ENCODE data around the gene RWDD4.

RWDD4 gene

DNA sequence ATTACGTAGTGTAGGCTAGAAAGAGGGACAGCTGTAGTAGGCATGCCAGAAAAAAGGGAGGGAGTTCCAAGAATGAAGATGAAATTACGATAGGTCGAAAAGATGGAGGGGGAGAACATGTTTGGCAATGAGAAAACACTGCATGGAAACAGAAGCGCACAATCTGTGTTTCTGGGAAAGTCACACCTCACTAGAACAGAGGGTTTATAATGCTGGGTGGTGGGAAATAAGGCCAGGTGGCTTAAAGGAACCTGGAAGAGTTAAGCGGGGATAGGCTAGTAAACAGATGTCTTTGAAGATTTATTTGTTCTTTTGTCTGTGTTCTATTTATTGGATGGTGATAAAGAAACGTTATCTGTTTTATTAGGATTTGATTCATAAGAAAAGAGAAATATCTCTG, 29.2 kb upstream of the RWDD4 start:
- no peak overlapping the region for H3K4me3 ChIP-seq (ENCODE audit: low read depth, low read length)
- TF ChIP-seq, protein P1, sequence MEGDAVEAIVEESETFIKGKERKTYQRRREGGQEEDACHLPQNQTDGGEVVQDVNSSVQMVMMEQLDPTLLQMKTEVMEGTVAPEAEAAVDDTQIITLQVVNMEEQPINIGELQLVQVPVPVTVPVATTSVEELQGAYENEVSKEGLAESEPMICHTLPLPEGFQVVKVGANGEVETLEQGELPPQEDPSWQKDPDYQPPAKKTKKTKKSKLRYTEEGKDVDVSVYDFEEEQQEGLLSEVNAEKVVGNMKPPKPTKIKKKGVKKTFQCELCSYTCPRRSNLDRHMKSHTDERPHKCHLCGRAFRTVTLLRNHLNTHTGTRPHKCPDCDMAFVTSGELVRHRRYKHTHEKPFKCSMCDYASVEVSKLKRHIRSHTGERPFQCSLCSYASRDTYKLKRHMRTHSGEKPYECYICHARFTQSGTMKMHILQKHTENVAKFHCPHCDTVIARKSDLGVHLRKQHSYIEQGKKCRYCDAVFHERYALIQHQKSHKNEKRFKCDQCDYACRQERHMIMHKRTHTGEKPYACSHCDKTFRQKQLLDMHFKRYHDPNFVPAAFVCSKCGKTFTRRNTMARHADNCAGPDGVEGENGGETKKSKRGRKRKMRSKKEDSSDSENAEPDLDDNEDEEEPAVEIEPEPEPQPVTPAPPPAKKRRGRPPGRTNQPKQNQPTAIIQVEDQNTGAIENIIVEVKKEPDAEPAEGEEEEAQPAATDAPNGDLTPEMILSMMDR (IDR thresholded peaks at IDR 0.05; ENCODE audit: insufficient read depth, low read length, missing control alignments), result no peak
- DNase-seq (ENCODE audit: low read depth, low spot score), result no peak
- ChIA-PET CTCF (no interaction called here), POLR2A (no interaction called here)

DNA sequence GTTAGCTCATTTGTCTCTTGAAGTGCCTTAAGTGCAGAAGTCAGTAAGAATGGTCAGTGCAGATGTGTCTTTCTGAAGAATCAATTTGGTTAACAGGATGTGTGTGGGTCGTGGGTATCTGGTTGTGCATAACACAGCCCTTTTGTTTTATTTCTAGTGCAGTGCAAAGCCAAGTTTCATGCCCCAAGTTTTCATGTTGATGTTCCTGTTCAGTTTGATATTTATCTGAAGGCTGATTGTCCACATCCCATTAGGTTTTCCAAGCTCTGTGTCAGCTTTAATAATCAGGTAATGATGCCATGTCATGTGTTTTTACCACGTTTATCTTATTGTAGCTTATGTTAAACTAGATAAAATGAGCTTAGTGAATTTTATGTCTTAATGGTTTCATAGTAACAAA, 27.5 kb upstream of the RWDD4 start:
- no peak for DNase-seq (ENCODE audit: low read depth, low spot score)
- ChIA-PET POLR2A (interaction anchor here (0.6 kb wide), 1 partner anchor 183 kb away, joined by 3 read pairs; no protein-coding TSS in a partner anchor), CTCF (no interaction called here)
- TF ChIP-seq, protein P1 (IDR thresholded peaks at IDR 0.05; ENCODE audit: insufficient read depth, low read length, missing control alignments), result no peak
- no peak overlapping the region for H3K4me3 ChIP-seq (ENCODE audit: low read depth, low read length)

DNA sequence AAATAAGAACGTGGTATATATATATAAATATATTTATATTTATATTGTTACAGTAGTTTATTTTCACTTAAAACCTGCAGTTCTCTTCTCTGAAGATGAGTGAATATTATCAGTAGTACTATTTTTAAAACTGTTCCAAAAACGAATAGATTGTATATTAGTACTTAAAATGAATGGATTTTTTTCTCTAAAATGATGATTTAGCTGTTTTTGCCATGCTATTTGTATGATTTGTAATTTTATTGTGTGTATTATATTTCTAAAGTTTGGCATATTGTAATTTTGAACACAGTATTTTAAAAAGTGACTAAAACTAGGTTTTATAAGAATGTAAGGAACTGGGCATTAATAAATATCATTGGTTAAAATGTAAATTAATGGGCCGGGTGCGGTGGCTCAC, 22.1 kb upstream of the RWDD4 start:
- ChIA-PET POLR2A (interaction anchor here (0.6 kb wide), 1 partner anchor 752 kb away, joined by 3 read pairs; no protein-coding TSS in a partner anchor), CTCF (no interaction called here)
- no peak for DNase-seq (ENCODE audit: low read depth, low spot score)
- TF ChIP-seq, protein P1 (IDR thresholded peaks at IDR 0.05; ENCODE audit: insufficient read depth, low read length, missing control alignments), result no peak
- H3K4me3 ChIP-seq (ENCODE audit: low read depth, low read length), result no peak overlapping the region

DNA sequence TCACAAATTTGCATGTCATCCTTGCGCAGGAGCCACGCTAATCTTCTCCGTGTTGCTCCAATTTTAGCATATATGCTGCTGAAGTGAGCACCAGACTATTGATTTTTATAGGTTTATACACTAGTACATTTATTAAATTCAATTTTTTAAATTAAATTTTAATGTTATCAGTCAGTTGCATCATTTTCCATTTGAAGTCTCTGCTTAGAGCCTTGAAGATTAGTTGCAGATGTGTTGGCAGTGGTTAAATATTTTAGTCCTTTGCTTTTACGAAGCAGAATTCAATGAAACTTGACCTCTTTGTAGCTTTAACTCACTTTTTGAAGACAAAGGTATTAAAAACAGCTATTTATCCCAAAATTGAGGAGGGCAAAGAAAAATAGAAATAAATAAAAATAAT, 16.6 kb upstream of the RWDD4 start:
- TF ChIP-seq, protein P1 (IDR thresholded peaks at IDR 0.05; ENCODE audit: insufficient read depth, low read length, missing control alignments), result no peak
- ChIA-PET CTCF (interaction anchor here (0.6 kb wide), 1 partner anchor 210 kb away, joined by 3 read pairs; no protein-coding TSS in a partner anchor), POLR2A (no interaction called here)
- no peak for DNase-seq (ENCODE audit: low read depth, low spot score)
- H3K4me3 ChIP-seq (ENCODE audit: low read depth, low read length), result no peak overlapping the region

DNA sequence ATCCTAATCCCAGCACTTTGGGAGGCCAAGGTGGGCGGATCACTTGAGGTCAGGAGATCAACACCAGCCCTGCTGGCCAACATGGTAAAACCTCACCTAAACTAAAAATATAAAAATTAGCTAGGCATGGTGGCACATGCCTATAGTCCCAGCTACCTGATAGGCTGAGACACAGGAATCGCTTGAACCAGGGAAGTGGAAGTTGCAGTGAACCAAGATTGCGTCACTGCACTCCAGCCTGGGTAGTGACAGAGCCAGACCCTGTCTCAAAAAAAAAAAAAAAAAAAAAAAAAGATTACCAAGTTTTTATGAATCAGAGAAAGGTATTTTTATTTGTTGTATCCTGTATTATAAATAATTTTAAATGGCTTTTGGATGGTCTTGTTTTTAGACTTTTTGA, 15.2 kb upstream of the RWDD4 start:
- POLR2A ChIA-PET, result no interaction called here
- no peak for DNase-seq (ENCODE audit: low read depth, low spot score)
- H3K4me3 ChIP-seq (ENCODE audit: low read depth, low read length), result no peak overlapping the region
- TF ChIP-seq, protein P1 (IDR thresholded peaks at IDR 0.05; ENCODE audit: insufficient read depth, low read length, missing control alignments), result no peak
- CTCF ChIA-PET, result no interaction called here

DNA sequence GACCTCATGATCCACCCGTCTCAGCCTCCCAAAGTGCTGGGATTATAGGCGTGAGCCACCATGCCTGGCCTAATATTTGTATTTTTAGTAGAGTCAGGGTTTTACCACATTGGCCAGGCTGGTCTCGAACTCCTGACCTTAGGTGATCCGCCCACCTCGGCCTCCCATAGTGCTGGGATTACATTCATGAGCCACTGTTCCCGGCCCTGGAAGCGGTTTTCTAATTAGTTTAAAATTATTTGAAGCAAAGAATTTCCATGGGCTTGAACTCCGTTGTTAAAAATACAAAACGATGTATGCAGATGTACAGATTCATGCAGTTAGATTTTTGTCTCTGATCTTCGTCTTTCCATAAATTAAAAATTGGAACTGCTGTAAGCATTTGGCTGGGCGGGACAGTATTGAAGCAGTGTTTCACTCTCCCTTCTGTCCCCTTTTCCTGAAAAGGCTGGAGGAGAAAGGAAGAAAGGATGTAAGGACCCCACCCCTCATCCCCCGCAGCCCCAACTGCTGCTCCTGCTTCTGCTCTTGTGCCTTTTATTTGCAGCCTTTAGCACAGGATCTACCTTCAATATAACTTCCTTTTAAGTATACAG, 12.1 kb upstream of the RWDD4 start:
- TF ChIP-seq, protein P1 (IDR thresholded peaks at IDR 0.05; ENCODE audit: insufficient read depth, low read length, missing control alignments), result no peak
- ChIA-PET CTCF (no interaction called here), POLR2A (no interaction called here)
- no peak overlapping the region for H3K4me3 ChIP-seq (ENCODE audit: low read depth, low read length)
- no peak for DNase-seq (ENCODE audit: low read depth, low spot score)

All from AG04449 (cell line).